K562 (cell line): ENCODE measurements around the gene KIFC3. TPM values are rescaled to one million over a fixed set of nuclear protein-coding genes. Genes with fewer than 3 reads are reported as not detected.

Source experiments
- ATAC-seq: fragments of 200-7000 bp; cut with Tn5 transposase; 3 replicates; pipeline ENCODE4 v1.9.1; 2020; ENCODE audit warnings: moderate library complexity
- BruUV-seq: library from RNA; stranded (reverse); fragments of 400-500 nt; replicated peaks from 2 replicates; lab custom pipeline; 2021; lab: Mats Ljungman, UMichigan
- CTCF ChIA-PET: fragments of 300-600 bp; formaldehyde crosslinking; extraction: SDS; loops from one replicate; lab custom pipeline; 2021; ENCODE audit warnings: low intra/inter-chr PET ratio; lab: Yijun Ruan, JAX
- POLR2A ChIA-PET: fragments of 300-600, 350-650 bp; sonication (Branson Sonifier 250); formaldehyde crosslinking; extraction: SDS; loops from one replicate; lab custom pipeline; 2021; ENCODE audit warnings: antibody characterized with exemption, inconsistent platforms; lab: Yijun Ruan, JAX
- DNase-seq, 4 experiments: peaks; one replicate each; pipeline versions ENCODE4 v3.0.0 to v3.0.0-alpha.2; 2011 to 2018; ENCODE audit warnings: low spot score in 3 of 4, mixed read lengths in 3 of 4; ENCODE audit errors: extremely low read depth in 1 of 4
- FAIRE-seq: peaks from 2 replicates; lab custom pipeline; 2011; peaks lifted over from hg19 to GRCh38; lab: Jason Lieb, UNC
- H2AFZ ChIP-seq: 2 replicates; pipeline ENCODE4 v1.6.0; 2011; ENCODE audit warnings: low read depth, low read length, control low read depth, inconsistent platforms
- H3K27ac ChIP-seq: fragments of 200-600 bp; 3 replicates; pipeline ENCODE4 v1.8.0; 2011; ENCODE audit warnings: low read depth, mild to moderate bottlenecking, control low read depth, inconsistent platforms, low read length, moderate library complexity, mixed read lengths; ENCODE audit errors: extremely low read depth
- H3K27me3 ChIP-seq, 2 experiments: fragments of 300-600 bp in 1 of 2; 2 replicates in 1 of 2; 3 replicates in 1 of 2; pipeline versions ENCODE4 v1.6.0 to v1.8.0; 2011; ENCODE audit warnings: inconsistent platforms in 2 of 2, low read length in 2 of 2, mild to moderate bottlenecking in 1 of 2, mixed read lengths in 1 of 2, moderate library complexity in 1 of 2; ENCODE audit not compliant: control insufficient read depth in 2 of 2, insufficient read depth in 2 of 2
- H3K36me3 ChIP-seq: fragments of 300-600 bp; 3 replicates; pipeline ENCODE4 v1.8.0; 2011; ENCODE audit warnings: mild to moderate bottlenecking, low read length, inconsistent platforms; ENCODE audit not compliant: control insufficient read depth, insufficient read depth
- H3K4me1 ChIP-seq, 2 experiments: fragments of 200-600 bp in 1 of 2; replicated peaks in 1 of 2; 2 replicates in 1 of 2; 3 replicates in 1 of 2; pipeline versions ENCODE4 v1.5.1 to v1.8.0; 2011; ENCODE audit warnings: inconsistent platforms in 2 of 2, low read length in 2 of 2, mild to moderate bottlenecking in 1 of 2, mixed read lengths in 1 of 2, moderate library complexity in 1 of 2; ENCODE audit not compliant: control insufficient read depth in 2 of 2, insufficient read depth in 2 of 2
- H3K4me2 ChIP-seq: 2 replicates; pipeline ENCODE4 v1.6.1; 2011; ENCODE audit warnings: low read length, control low read depth, inconsistent platforms, mixed read lengths; ENCODE audit not compliant: insufficient read depth
- H3K4me3 ChIP-seq: fragments of 200-600 bp; sonication (generic), shearing (Covaris generic); 2 replicates; pipeline ENCODE4 v1.5.1; 2016; ENCODE audit warnings: control low read depth, inconsistent platforms
- H3K79me2 ChIP-seq: fragments of 200-600 bp; 3 replicates; pipeline ENCODE4 v1.8.0; 2011; ENCODE audit warnings: low read length, inconsistent platforms; ENCODE audit not compliant: control insufficient read depth, insufficient read depth
- H3K9ac ChIP-seq, 2 experiments: 2 replicates each; pipeline versions ENCODE4 v1.6.0 to v1.6.1; 2011; ENCODE audit warnings: low read depth in 2 of 2, low read length in 2 of 2, control low read depth in 1 of 2, inconsistent platforms in 1 of 2, mild to moderate bottlenecking in 1 of 2, mixed read lengths in 1 of 2; ENCODE audit not compliant: insufficient read depth in 1 of 2
- H3K9me1 ChIP-seq: one replicate; pipeline ENCODE4 v1.6.0; 2011; ENCODE audit warnings: inconsistent platforms, mild to moderate bottlenecking, low read length, moderate library complexity; ENCODE audit not compliant: control insufficient read depth, insufficient read depth
- H3K9me3 ChIP-seq: replicated peaks from 2 replicates; pipeline ENCODE4 v1.5.1; 2011; ENCODE audit warnings: low read depth, low read length, inconsistent platforms; ENCODE audit not compliant: control insufficient read depth, insufficient read depth
- H4K20me1 ChIP-seq: replicated peaks from 2 replicates; pipeline ENCODE4 v1.6.1; 2011; ENCODE audit warnings: low read length, inconsistent platforms, mixed read lengths; ENCODE audit not compliant: control insufficient read depth, insufficient read depth
- CBX5 ChIP-seq: IDR thresholded peaks from 2 replicates; pipeline ENCODE4 v1.6.1; 2014; ENCODE audit warnings: low read depth, borderline replicate concordance
- CXXC5 ChIP-seq: fragments of 250-450 bp; sonication (Bioruptor Pico); IDR thresholded peaks from 2 replicates; pipeline ENCODE4 v1.8.0; 2022; ENCODE audit warnings: inconsistent platforms, mild to moderate bottlenecking, moderate library complexity
- ETV1 ChIP-seq: fragments of 450-650 bp; conservative IDR thresholded peaks from 2 replicates; pipeline ENCODE4 v1.6.1; 2016; ENCODE audit warnings: missing genetic modification characterization, control low read depth, low read depth, missing compliant biosample characterization
- FIP1L1 ChIP-seq: fragments of 200-400 bp; formaldehyde crosslinking; IDR thresholded peaks from 2 replicates; pipeline ENCODE4 v1.6.1; 2018; ENCODE audit warnings: mild to moderate bottlenecking, low read depth, low read length; ENCODE audit not compliant: poor library complexity, severe bottlenecking
- HDAC8 ChIP-seq: fragments of 450-650 bp; IDR thresholded peaks from 2 replicates; pipeline ENCODE4 v1.6.1; 2016; ENCODE audit warnings: mild to moderate bottlenecking, missing genetic modification characterization, moderate library complexity, missing compliant biosample characterization
- MTA2 ChIP-seq: fragments of 450-650 bp; IDR thresholded peaks from 2 replicates; pipeline ENCODE4 v1.6.1; 2016; ENCODE audit warnings: low read depth
- RCOR1 ChIP-seq, 2 experiments: IDR thresholded peaks; 2 replicates each; pipeline ENCODE4 v1.6.1; 2012; ENCODE audit warnings: low read depth in 2 of 2, low read length in 2 of 2, borderline replicate concordance in 1 of 2, improper control_type of control experiment in 1 of 2
- XRCC3 ChIP-seq: fragments of 450-650 bp; IDR thresholded peaks from 2 replicates; pipeline ENCODE4 v1.6.1; 2017; ENCODE audit warnings: mild to moderate bottlenecking, moderate library complexity
- ZHX1 ChIP-seq: fragments of 150-350 bp; conservative IDR thresholded peaks from 2 replicates; pipeline ENCODE4 v1.6.1; 2014; ENCODE audit warnings: low read length
- ZNF140 ChIP-seq: fragments of 250-450 bp; sonication (Bioruptor Pico); IDR thresholded peaks from 2 replicates; pipeline ENCODE4 v1.8.0; 2021; ENCODE audit warnings: moderate library complexity, mild to moderate bottlenecking, inconsistent platforms
- ZNF766 ChIP-seq: fragments of 200-800 bp; sonication (Bioruptor generic); conservative IDR thresholded peaks from 2 replicates; pipeline ENCODE4 v1.6.1; 2016; ENCODE audit warnings: missing genetic modification characterization, missing compliant biosample characterization
- WGBS: fragments of 100-300 bp; shearing (Covaris generic); methylation state at CpG from one replicate; pipeline ENCODE4 v1.1.6; 2016; ENCODE audit warnings: low coverage, mixed read lengths; ENCODE audit not compliant: insufficient coverage; ENCODE audit errors: missing lambda C conversion rate; 5-methylcytosine and 5-hydroxymethylcytosine counted together
- in situ Hi-C: fragments of 300-500 bp; cut with MboI; formaldehyde crosslinking; loops from 4 replicates; pipeline ENCODE4 v1.15.0; 2018; ENCODE audit warnings: inconsistent platforms, mixed read lengths
- intact Hi-C: fragments of 100-400 bp; cut with micrococcal nuclease; formaldehyde crosslinking; loops from 2 replicates; pipeline ENCODE4 v1.14.2; 2022
- polyA plus RNA-seq, 8 experiments: library from polyadenylated mRNA; depleted of rRNA in 4 of 8; stranded (reverse) in 5 of 8; unstranded in 3 of 8; fragments of >200 nt; fragmentation: Nextera tagmentation in 2 of 8; fragmentation: Illumina TruSeq in 1 of 8; extraction: Ambion mirVana in 2 of 8; extraction: Trizol in 1 of 8; gene quantifications; 2 replicates each; pipeline versions ENCODE4 v1.2.1 to v1.2.3, GENCODE V29; 2011 to 2014; ENCODE audit warnings: inconsistent platforms in 1 of 8, missing spikeins in 1 of 8
- total RNA-seq, 7 experiments: library from RNA; depleted of rRNA in 6 of 7; stranded (reverse); fragments of >200 nt in 6 of 7; fragmentation: Illumina TruSeq in 2 of 7; extraction: Trizol in 2 of 7; gene quantifications; 2 replicates each; pipeline versions ENCODE4 v1.2.1 to v1.2.3, GENCODE V29; 2011 to 2021; ENCODE audit warnings: low replicate concordance in 1 of 7

Gene KIFC3
- total and polyA plus RNA-seq, 9 of the 15 experiments (the other 6 are each of a cell fraction or from before 2014, with no cell fraction given): 0.23 to 105 (median 26.2) TPM

GRCh38 chr16:57742543-57742942 is 59.7 kb downstream of the KIFC3 start:
- 40% methylated on average over 4 of the region's 4 CpGs for WGBS
- H3K36me3 ChIP-seq: peaks cover 32% of the 10 kb centered on the region; the same call in 2 of the 3 replicates
- H3K9me3 ChIP-seq: no peaks in the 10 kb centered on the region
- H3K9me1 ChIP-seq: no peaks in the 10 kb centered on the region
- peaks cover 10 to 32% of the 10 kb centered on the region in 2 experiments for H3K4me1 ChIP-seq
- BruUV-seq: no TSS peak
- DNase-seq (peak in 2 of 4 experiments; percentile 39 to 41), FAIRE-seq (peak; percentile 58), ATAC-seq (peak; percentile 73)
- intact Hi-C loops (no loop called here), in situ Hi-C loops (no loop called here)
- no peak overlapping the region for H3K9ac ChIP-seq
- no peaks in the 10 kb centered on the region for H3K79me2 ChIP-seq
- H4K20me1 ChIP-seq: no peaks in the 10 kb centered on the region
- ChIA-PET POLR2A (interaction anchor here (0.6 to 0.8 kb wide), 3 partner anchors 38 to 87 kb away, joined by 3 read pairs; no protein-coding TSS in a partner anchor), CTCF (no interaction called here)
- H3K4me2 ChIP-seq: peak overlapping the region; percentile 15; the same call in 1 of the 2 replicates
- no peak overlapping the region for H3K27ac ChIP-seq
- H3K27me3 ChIP-seq: no peaks in the 10 kb centered on the region
- no peak for TF ChIP-seq FIP1L1
- no peak for TF ChIP-seq CXXC5
- peak; percentile 78 for TF ChIP-seq ETV1 (tag)
- TF ChIP-seq HDAC8: no peak
- TF ChIP-seq XRCC3: no peak
- TF ChIP-seq RCOR1 (IDR thresholded peaks at IDR 0.05; ENCODE audit: borderline replicate concordance in 1 of 2, low read depth in 2 of 2, low read length in 2 of 2): 0 out of 4 replicates have a peak, but pooled peaks of 1 of the 2 experiments have one; percentile 19
- peak; percentile 14; the same call in 1 of the 2 replicates for TF ChIP-seq CBX5
- no peak for TF ChIP-seq ZHX1
- TF ChIP-seq ZNF766 (CRISPR knock-in tag): 0 out of 2 replicates have a peak, but pooled peaks have one; percentile 27
- TF ChIP-seq MTA2: no peak
- no peak for TF ChIP-seq ZNF140 (CRISPR knock-in tag)
- TF ChIP-seq, all 486 proteins: peak for 4
- H3K4me3 ChIP-seq: no peak overlapping the region
- H2AFZ ChIP-seq: no peak overlapping the region
